Stimulated activated CD8-positive, alpha-beta memory T cell treated with anti-CD3 and anti-CD28 coated beads, Interleukin-4, amount 100 ng/mL, for 24 hours (primary cell): ENCODE measurements around the gene RNU6-9.
A peak's percentile ranks its signal among the peaks of the same experiment; 100 is the strongest.

ENCODE experiments used
- DNase-seq: peaks from one replicate; pipeline ENCODE4 v3.0.0-alpha.2; 2020; ENCODE audit warnings: low read depth

Gene RNU6-9

DNA sequence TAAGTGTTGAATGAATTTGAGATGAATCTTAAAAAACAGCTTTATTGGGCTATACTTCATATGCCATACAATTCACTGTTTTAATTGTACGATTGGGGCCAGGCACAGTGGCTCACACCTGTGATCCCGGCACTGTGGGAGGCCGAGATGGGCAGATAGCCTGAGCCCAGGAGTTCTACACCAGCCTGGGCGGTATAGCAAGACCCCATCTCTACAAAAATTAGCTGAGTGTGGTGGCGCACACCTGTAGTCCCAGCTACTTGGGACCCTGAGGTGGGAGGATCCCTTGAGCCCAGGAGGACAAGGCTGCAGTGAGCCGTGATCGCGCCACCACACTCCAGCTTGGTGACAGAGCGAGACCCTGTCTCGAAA is 42.9 kb downstream of the RNU6-9 start:
- DNase-seq, result no peak

DNA sequence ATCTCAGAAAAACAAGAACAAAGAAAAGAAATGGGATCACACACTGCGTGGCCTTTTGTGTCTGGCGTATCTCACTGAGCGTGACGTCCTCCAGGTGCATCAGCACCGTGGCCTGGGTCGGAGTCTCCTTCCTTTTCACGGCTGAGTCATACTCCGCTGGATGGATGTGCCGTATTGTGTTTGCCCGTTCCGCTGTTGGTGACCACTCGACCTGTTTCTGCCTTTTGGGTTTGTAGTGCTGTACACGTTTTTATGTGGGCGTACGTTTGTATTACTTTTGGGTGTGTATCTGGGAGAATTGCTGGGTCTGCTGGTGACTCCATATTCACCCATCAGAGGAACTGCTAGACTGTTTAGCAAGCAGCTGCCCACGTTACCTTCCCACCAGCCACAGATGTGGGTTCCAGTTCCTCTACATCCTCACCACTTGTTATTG is 44.0 kb downstream of the RNU6-9 start:
- no peak for DNase-seq

DNA sequence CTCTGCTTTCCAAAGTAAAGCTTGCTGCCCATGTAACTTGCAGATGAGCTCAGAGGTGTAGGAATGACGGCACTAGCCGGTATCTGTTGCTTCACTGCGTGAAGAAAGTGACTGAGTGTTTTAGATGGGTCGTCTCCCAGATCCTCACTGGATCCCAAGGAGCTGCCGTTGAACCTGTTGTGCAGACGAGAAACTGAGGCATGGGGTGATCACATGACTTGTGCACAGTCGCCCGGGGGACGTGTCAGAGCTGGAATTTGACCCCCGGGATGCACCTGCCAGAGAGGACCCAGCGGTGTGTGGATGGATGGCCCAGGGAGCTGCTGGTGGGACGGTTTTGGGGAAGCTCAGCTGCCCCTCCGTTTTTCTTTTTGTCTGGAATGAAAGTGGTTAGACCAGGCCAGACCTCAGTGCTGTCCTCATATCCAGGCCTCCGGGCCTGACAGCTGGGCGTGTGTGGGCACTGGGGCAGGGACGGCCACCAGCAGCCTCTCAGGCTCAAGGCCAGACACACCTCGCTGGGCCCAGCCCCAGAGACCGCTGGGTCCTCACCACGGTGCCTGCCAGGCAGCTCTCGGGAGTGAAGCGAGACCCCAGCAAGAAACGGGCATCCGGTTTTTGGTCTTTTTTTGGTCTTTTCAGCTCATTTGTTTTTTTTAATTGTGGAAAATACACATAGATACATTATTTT is 45.1 kb downstream of the RNU6-9 start:
- no peak for DNase-seq

DNA sequence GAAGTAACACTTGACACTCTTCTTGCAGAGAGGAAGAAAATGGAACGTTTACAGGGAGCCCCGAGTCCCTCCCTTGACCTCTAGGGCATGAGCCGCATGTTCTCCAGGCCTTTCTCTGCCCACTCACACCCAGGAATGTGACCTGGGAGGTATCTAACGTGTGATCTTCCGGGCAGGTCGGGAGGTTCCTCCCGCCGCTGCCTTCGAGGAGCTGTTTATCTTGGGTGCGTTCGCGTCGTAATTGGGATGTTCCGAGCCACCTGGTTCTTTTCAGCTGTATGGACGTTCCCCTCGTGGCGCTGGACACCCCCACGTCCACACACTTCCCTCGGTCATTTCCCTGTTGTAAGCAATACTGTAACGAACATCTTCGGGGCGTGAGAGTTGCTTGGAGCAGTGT is 46.2 kb downstream of the RNU6-9 start:
- no peak for DNase-seq

DNA sequence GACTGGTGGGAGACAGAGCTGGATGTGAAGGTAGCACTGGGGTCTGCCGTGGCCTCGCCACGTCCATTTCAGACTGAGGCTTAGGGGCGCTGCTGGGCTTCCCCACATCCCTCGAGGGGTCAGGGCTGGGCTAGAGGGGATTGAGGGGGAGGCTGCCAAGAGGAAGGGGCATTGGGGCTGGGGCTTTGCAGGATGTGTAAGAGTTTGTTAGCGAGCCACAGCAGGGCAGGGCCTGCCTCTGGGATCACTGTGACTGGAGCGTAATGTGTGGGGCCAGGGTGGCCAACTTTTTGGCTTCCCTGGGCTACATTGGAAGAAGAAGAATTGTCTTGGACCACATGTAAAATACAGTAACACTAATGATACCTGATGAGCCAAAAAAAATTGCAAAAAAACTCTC is 46.6 kb downstream of the RNU6-9 start:
- DNase-seq, result no peak

DNA sequence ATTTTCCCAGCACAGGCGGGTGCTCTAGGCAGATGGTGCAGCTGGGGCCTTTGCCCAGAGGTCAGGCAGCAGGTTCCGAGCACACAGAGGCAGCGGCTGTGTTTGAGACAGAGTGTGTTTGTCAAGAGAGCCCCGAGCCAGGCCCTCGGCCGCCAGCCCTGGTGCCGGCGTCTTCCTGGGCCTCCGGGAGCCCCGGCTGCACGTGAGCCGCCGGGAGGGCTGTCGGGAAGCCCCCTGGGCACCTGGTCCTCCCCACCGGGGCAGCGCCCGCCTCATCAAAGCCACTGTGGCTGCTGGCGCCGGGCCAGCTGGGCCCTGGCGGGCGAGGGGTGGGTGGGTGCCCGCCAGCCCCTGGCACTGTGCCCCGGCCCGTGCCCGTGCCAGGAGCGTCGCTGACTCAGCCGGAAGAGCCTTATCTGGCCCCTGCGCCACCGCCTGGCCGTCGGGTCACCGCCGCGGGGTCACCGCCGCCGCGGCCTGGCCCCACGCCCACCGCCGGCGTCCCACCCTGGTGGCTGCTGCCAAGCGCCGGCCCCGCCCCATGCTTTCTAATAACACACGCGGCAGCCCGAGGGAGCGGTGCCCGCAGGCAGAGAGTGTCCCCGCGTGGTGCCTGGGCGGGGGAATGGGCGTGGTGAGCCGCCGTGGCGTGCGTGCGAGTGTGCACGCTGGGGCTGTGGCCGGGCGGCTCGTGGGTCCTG is 47.5 kb downstream of the RNU6-9 start:
- peak; percentile 48 for DNase-seq

DNA sequence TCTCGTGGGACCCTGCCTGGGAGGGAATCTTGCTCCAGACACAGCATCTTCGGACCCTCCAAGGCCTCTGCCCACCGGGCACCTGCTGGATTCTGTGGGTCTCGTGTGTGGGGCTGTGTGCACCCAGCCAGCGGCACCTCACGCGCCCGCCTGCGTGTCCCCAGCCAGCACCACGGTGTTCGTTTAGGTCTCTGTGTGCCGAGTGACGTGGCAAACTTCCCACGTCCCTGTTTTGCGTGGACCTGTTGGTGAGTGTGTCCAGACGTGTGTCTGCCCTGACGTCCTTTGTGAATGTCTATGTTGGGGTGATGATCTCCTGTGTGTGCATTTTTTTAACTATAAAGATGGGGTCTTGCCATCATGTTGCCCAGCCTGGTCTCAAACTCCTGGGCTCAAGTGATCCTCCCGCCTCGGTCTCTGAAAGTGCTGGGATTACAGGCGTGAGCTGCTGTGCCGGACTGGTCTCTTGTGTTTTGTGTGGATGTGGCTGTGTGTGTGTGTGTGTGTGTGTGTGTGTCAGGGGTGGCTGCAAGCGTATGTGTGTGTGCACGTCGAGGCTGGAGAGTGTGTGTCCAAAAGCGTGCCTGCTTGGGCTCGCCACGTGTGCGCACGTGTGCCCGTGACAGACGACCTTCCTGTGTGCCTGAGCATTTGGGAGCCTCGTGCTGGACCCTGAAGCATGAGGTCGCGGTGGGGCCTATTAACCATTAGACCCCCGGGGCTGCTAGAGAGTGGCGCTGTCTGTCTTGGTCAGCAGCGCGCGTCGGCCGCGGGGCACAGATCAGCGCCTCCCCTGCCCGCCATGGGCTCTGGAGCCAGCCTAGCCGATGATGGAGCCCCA is 48.2 kb downstream of the RNU6-9 start:
- DNase-seq, result no peak

DNA sequence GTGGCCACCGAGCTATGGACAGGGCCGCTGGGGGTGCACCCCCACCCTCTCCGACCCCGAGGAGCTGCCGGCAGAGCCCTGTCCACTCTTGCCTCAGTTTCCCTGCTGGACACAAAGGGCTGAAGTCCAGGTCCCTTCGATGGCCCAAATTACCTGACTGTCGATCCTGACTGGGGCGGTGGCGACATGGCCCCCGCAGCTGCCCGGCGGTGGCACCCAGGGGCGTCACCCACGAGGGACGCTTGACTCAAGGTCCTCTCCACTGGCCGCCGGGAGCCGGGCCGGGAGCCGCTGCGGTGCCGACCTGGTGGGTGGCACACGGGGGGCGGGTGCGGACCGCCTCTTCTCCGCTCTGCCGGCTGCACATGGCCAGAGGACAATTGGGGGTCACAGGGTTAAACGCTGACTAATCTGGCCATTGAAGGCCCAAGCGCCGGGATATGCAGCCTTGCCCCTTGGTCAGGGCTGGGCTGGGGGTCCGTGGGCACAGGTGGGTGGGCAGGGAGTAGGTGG is 48.9 kb downstream of the RNU6-9 start:
- DNase-seq, result no peak
